Ishikawa (cell line): ENCODE data around the gene MRPS6.

Source experiments
- NFIC ChIP-seq: IDR thresholded peaks from 2 replicates; pipeline ENCODE4 v1.6.1; 2012
- REST ChIP-seq: IDR thresholded peaks from 2 replicates; pipeline ENCODE4 v1.6.1; 2012; ENCODE audit warnings: low read depth, mild to moderate bottlenecking
- TCF12 ChIP-seq: IDR thresholded peaks from 2 replicates; pipeline ENCODE4 v1.6.1; 2012; ENCODE audit warnings: low read depth
- YY1 ChIP-seq: IDR thresholded peaks from 2 replicates; pipeline ENCODE4 v1.6.1; 2012; ENCODE audit warnings: low read depth
- TF ChIP-seq, protein P1 (sequence below): IDR thresholded peaks from 2 replicates; pipeline ENCODE4 v1.6.1; 2012

- TF ChIP-seq YY1 (no peak), NFIC (no peak), TCF12 (no peak), REST (no peak)
- TF ChIP-seq, protein P1, sequence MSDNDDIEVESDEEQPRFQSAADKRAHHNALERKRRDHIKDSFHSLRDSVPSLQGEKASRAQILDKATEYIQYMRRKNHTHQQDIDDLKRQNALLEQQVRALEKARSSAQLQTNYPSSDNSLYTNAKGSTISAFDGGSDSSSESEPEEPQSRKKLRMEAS: no peak
These were observed 40.5 kb downstream of the MRPS6 start for GRCh38 chr21:34113842-34114241.
